ENCODE measurements around the gene GPATCH8.
A peak's percentile ranks its signal among the peaks of the same experiment; 100 is the strongest.

GPATCH8 gene

DNA sequence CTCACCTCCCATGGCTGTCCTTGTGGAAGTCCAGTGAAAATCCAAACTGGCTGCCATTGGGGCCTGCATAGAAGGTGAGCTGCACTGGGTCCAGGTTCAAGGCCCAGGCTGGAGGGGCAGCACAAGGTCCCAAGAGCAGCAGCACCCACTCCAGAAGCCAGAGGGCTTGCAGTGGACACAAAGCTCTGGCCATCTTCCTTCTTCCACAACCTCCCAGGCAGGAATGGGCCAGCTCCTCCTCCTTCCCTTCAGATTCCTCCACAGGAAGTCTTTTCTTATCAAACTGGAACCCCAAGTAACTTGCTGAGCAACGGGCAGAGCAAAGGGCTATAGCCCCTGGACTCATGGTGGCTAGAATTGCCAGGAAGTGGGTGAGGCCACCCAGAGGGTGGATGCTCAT, 113.9 kb downstream of the GPATCH8 start, which contains the start of gene ITGA2B:
Gene ITGA2B (minus strand): TSS at position 369 of the 400 bp plus-strand sequence. CDS start 176 bp downstream, at position 193.
- TF ChIP-seq ZC3H10 (CRISPR knock-in tag; IDR thresholded peaks at IDR 0.05) = no peak
- no peak for TF ChIP-seq BACH2 (CRISPR knock-in tag; IDR thresholded peaks at IDR 0.05; ENCODE audit: borderline replicate concordance)
- TF ChIP-seq, protein P1, sequence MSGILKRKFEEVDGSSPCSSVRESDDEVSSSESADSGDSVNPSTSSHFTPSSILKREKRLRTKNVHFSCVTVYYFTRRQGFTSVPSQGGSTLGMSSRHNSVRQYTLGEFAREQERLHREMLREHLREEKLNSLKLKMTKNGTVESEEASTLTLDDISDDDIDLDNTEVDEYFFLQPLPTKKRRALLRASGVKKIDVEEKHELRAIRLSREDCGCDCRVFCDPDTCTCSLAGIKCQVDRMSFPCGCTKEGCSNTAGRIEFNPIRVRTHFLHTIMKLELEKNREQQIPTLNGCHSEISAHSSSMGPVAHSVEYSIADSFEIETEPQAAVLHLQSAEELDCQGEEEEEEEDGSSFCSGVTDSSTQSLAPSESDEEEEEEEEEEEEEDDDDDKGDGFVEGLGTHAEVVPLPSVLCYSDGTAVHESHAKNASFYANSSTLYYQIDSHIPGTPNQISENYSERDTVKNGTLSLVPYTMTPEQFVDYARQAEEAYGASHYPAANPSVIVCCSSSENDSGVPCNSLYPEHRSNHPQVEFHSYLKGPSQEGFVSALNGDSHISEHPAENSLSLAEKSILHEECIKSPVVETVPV (CRISPR knock-in tag; IDR thresholded peaks at IDR 0.05) = no peak
- TF ChIP-seq ARNTL (CRISPR knock-in tag; IDR thresholded peaks at IDR 0.05; ENCODE audit: borderline replicate concordance, low read depth) = no peak
- TF ChIP-seq ZFP3 (CRISPR knock-in tag; IDR thresholded peaks at IDR 0.05) = no peak
- no peak for TF ChIP-seq RARB (CRISPR knock-in tag; IDR thresholded peaks at IDR 0.05)
- TF ChIP-seq SNAI2 (CRISPR knock-in tag; IDR thresholded peaks at IDR 0.05) = no peak
- no peak for TF ChIP-seq ZNF565 (CRISPR knock-in tag; conservative IDR thresholded peaks at IDR 0.05; ENCODE audit: low read depth)
- no peak for TF ChIP-seq OSR1 (CRISPR knock-in tag; IDR thresholded peaks at IDR 0.05)
- no peak for TF ChIP-seq CSDC2 (CRISPR knock-in tag; IDR thresholded peaks at IDR 0.05)
- no peak for ATAC-seq

DNA sequence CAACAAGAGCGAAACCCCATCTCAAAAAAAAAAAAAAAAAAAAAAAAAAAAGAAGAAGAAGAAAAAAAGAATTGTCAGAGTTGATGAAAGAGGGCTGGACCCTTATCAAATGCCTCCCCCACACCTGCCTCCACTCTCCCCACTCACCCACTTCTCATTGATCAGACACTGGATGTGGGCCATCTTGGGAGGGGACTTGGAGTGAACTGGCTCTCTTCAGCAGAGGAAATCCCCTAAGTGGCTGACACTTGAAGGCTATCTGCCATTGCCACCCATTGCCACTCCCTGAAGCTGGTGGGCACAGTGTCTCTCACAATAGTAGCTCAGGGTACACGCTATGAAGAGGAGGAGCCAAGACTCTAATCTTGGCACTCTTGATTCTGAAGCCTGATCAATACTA, 115.4 kb downstream of the GPATCH8 start:
- TF ChIP-seq, protein P2, sequence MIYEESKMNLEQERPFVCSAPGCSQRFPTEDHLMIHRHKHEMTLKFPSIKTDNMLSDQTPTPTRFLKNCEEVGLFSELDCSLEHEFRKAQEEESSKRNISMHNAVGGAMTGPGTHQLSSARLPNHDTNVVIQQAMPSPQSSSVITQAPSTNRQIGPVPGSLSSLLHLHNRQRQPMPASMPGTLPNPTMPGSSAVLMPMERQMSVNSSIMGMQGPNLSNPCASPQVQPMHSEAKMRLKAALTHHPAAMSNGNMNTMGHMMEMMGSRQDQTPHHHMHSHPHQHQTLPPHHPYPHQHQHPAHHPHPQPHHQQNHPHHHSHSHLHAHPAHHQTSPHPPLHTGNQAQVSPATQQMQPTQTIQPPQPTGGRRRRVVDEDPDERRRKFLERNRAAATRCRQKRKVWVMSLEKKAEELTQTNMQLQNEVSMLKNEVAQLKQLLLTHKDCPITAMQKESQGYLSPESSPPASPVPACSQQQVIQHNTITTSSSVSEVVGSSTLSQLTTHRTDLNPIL (CRISPR knock-in tag; IDR thresholded peaks at IDR 0.05; ENCODE audit: low read depth) = no peak
- TF ChIP-seq ZNF565 (CRISPR knock-in tag; conservative IDR thresholded peaks at IDR 0.05; ENCODE audit: low read depth) = no peak
- TF ChIP-seq OSR1 (CRISPR knock-in tag; IDR thresholded peaks at IDR 0.05) = no peak
- no peak for TF ChIP-seq RARB (CRISPR knock-in tag; IDR thresholded peaks at IDR 0.05)
- TF ChIP-seq ZNF70 (CRISPR knock-in tag; IDR thresholded peaks at IDR 0.05) = no peak
- TF ChIP-seq BACH2 (CRISPR knock-in tag; IDR thresholded peaks at IDR 0.05; ENCODE audit: borderline replicate concordance) = no peak
- no peak for TF ChIP-seq TCF4 (CRISPR knock-in tag; IDR thresholded peaks at IDR 0.05; ENCODE audit: borderline replicate concordance)
- TF ChIP-seq CSDC2 (CRISPR knock-in tag; IDR thresholded peaks at IDR 0.05) = no peak
- TF ChIP-seq SNAI2 (CRISPR knock-in tag; IDR thresholded peaks at IDR 0.05) = no peak
- no peak for ATAC-seq

DNA sequence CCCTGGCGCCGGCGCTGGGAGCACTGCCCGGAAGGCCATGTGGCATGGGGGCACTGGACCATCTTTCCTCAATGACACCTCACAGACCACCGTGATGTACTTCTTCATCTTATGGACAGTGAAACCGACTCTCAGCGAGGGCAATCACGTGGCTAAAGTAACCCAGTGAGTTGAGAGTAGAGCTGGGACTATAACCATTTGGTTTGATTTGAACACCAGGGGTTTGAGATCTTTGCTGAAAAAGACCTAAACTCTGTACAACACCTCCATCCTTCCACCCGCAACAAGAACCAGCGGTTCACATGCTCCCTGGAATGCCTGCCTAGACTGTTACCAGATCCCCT, 117.1 kb downstream of the GPATCH8 start:
- no peak for ATAC-seq
- no peak for TF ChIP-seq RARB (CRISPR knock-in tag; IDR thresholded peaks at IDR 0.05)
- TF ChIP-seq, protein P1 (CRISPR knock-in tag; IDR thresholded peaks at IDR 0.05) = no peak
- no peak for TF ChIP-seq ZFP3 (CRISPR knock-in tag; IDR thresholded peaks at IDR 0.05)
- TF ChIP-seq ESRRG (CRISPR knock-in tag; IDR thresholded peaks at IDR 0.05) = no peak
- TF ChIP-seq ARNTL (CRISPR knock-in tag; IDR thresholded peaks at IDR 0.05; ENCODE audit: borderline replicate concordance, low read depth) = no peak
- TF ChIP-seq ZNF70 (CRISPR knock-in tag; IDR thresholded peaks at IDR 0.05) = no peak
- TF ChIP-seq TCF4 (CRISPR knock-in tag; IDR thresholded peaks at IDR 0.05; ENCODE audit: borderline replicate concordance) = no peak
- no peak for TF ChIP-seq ZFP30 (CRISPR knock-in tag; IDR thresholded peaks at IDR 0.05)
- TF ChIP-seq, protein P3, sequence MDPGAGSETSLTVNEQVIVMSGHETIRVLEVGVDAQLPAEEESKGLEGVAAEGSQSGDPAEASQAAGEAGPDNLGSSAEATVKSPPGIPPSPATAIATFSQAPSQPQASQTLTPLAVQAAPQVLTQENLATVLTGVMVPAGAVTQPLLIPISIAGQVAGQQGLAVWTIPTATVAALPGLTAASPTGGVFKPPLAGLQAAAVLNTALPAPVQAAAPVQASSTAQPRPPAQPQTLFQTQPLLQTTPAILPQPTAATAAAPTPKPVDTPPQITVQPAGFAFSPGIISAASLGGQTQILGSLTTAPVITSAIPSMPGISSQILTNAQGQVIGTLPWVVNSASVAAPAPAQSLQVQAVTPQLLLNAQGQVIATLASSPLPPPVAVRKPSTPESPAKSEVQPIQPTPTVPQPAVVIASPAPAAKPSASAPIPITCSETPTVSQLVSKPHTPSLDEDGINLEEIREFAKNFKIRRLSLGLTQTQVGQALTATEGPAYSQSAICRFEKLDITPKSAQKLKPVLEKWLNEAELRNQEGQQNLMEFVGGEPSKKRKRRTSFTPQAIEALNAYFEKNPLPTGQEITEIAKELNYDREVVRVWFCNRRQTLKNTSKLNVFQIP (CRISPR knock-in tag; IDR thresholded peaks at IDR 0.05; ENCODE audit: borderline replicate concordance, low read depth) = no peak
- no peak for TF ChIP-seq ISL1 (CRISPR knock-in tag; IDR thresholded peaks at IDR 0.05)
- no peak for TF ChIP-seq SNAI2 (CRISPR knock-in tag; IDR thresholded peaks at IDR 0.05)
- TF ChIP-seq TOX (CRISPR knock-in tag; IDR thresholded peaks at IDR 0.05; ENCODE audit: borderline replicate concordance) = no peak

DNA sequence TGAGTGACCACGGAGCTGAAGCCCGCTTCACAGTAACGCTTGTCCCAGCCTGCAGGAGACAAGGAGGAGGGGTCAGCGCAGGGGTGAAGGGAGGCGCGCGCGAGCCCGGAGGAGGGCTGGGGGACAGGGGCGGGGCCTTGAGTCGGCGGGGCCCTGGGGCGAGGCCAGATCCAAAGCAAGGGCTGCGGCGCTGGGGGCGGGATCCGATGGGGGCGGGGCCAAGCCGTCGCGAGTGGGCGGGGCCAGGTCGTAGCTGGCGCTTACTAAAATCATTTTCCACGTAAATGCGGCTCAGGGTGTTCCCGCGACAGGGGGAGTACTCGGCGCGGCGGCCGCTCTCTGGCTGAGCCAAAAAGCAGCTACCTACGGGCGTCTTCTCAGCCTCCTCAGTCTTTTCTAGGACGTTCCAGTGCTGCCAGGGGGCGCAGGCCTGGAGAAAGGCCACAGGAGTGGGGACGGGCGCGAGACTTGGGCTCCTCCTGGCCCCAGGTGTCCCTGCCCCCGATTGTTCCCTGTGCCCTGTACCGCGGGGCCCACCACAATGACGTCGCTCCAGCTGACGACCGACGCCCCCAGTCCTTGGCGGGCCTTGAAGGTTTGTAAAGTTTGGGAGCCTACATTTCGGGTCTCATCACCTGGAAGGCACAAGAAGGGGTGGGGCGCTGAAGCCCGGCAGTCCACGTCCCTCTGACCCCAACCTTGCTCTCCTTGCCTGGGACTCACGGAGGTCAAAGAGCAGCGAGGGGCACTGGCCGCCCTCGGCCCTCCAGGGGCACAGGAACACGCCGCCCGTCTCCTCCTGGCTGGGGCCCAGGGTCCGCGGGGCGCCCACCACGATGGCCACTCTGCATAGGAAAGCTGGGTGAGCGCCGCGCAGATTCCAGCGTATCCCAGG, 117.7 kb downstream of the GPATCH8 start:
- peak; percentile 87 for ATAC-seq
- TF ChIP-seq, protein P4, sequence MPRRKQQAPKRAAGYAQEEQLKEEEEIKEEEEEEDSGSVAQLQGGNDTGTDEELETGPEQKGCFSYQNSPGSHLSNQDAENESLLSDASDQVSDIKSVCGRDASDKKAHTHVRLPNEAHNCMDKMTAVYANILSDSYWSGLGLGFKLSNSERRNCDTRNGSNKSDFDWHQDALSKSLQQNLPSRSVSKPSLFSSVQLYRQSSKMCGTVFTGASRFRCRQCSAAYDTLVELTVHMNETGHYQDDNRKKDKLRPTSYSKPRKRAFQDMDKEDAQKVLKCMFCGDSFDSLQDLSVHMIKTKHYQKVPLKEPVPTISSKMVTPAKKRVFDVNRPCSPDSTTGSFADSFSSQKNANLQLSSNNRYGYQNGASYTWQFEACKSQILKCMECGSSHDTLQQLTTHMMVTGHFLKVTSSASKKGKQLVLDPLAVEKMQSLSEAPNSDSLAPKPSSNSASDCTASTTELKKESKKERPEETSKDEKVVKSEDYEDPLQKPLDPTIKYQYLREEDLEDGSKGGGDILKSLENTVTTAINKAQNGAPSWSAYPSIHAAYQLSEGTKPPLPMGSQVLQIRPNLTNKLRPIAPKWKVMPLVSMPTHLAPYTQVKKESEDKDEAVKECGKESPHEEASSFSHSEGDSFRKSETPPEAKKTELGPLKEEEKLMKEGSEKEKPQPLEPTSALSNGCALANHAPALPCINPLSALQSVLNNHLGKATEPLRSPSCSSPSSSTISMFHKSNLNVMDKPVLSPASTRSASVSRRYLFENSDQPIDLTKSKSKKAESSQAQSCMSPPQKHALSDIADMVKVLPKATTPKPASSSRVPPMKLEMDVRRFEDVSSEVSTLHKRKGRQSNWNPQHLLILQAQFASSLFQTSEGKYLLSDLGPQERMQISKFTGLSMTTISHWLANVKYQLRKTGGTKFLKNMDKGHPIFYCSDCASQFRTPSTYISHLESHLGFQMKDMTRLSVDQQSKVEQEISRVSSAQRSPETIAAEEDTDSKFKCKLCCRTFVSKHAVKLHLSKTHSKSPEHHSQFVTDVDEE (CRISPR knock-in tag; IDR thresholded peaks at IDR 0.05) = no peak
- no peak for TF ChIP-seq ZNF70 (CRISPR knock-in tag; IDR thresholded peaks at IDR 0.05)
- TF ChIP-seq RARB (CRISPR knock-in tag; IDR thresholded peaks at IDR 0.05) = no peak
- no peak for TF ChIP-seq ZNF565 (CRISPR knock-in tag; conservative IDR thresholded peaks at IDR 0.05; ENCODE audit: low read depth)
- TF ChIP-seq TOX (CRISPR knock-in tag; IDR thresholded peaks at IDR 0.05; ENCODE audit: borderline replicate concordance) = no peak
- no peak for TF ChIP-seq GLIS3 (CRISPR knock-in tag; IDR thresholded peaks at IDR 0.05)
- TF ChIP-seq ARNTL (CRISPR knock-in tag; IDR thresholded peaks at IDR 0.05; ENCODE audit: borderline replicate concordance, low read depth) = no peak
- TF ChIP-seq, protein P2 (CRISPR knock-in tag; IDR thresholded peaks at IDR 0.05; ENCODE audit: low read depth) = no peak
- no peak for TF ChIP-seq ZC3H10 (CRISPR knock-in tag; IDR thresholded peaks at IDR 0.05)
- TF ChIP-seq ESRRG (CRISPR knock-in tag; IDR thresholded peaks at IDR 0.05) = no peak
- TF ChIP-seq SNAI2 (CRISPR knock-in tag; IDR thresholded peaks at IDR 0.05) = no peak
- TF ChIP-seq, protein P3 (CRISPR knock-in tag; IDR thresholded peaks at IDR 0.05; ENCODE audit: borderline replicate concordance, low read depth) = no peak
- TF ChIP-seq BACH2 (CRISPR knock-in tag; IDR thresholded peaks at IDR 0.05; ENCODE audit: borderline replicate concordance) = no peak

All from SK-N-SH treated with all-trans-retinoic acid at 6 μM for 48 hours (cell line).